GM18505 (cell line): Measurements from ENCODE around the gene NTN4.

Source experiments
- ATAC-seq: cut with Tn5 transposase; IDR thresholded peaks from one replicate; pipeline ENCODE4 v1.9.1; 2021; ENCODE audit not compliant: unreplicated experiment
- POLR2A ChIP-seq: IDR thresholded peaks from 4 replicates; pipeline ENCODE4 v1.6.1; 2011; ENCODE audit warnings: borderline replicate concordance; ENCODE audit not compliant: insufficient read depth, insufficient read length; ENCODE audit errors: extremely low read depth

The NTN4 gene

DNA sequence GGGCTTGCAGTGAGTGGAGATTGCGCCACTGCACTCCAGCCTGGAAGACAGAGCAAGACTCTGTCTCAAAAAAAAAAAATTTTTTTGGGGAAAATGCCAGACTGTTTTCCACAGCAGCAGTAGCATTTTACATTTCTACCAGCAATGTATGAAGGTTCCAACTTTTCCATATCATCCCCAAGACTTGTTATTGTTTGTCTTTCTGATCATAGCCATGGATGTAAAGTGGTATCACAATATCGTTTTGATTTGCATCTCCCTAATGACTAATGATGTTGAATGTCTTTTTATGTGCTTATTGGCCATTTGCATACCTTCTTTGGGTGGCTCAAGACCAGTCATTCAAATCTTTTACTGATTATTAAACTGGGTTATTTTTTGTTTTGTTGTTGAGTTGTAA, 63.7 kb downstream of the NTN4 start:
- no peak for TF ChIP-seq POLR2A
- ATAC-seq, result no peak

DNA sequence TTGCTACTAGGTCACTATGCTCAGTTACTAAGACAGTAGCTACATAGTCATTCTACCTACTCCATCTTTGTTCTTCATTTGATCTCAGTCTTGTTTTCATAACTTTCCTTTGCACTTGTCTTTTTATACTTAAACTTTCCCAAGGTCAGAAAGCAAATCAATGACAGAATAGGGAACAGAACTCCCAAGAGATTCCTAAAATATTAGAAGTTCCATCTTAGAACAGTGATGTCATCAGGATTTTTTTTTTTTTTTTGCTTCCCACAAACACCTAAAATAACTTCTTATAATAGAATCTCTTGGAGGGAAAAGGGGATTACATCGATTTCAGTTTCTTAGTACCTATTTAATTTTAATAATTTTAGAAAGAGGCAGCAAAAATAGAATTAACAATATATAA, 65.8 kb downstream of the NTN4 start:
- ATAC-seq, result no peak
- no peak for TF ChIP-seq POLR2A

GRCh38 chr12:95723693-95724384, 66.7 kb downstream of the NTN4 start:
- no peak for TF ChIP-seq POLR2A
- no peak for ATAC-seq

GRCh38 chr12:95721320-95721719, 69.2 kb downstream of the NTN4 start:
- no peak for ATAC-seq
- TF ChIP-seq POLR2A, result no peak

DNA sequence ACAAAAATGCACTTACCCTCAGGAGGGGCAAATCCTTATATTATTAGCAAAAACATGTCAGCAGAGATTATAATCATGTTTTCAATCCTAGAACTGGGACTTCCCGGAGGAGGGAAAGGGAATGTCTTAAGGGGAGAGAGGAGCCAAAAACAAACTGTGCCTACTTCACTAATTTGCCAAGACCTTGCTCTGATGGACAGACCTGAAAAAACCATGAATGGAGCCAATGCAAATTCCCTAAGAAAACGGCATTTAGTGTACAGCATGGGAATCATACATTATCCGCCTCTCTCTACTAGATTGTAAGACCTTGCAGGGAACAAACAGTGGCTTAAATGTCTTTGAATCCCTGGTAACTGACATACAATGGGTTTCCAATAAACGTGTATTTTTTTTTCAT, 70.4 kb downstream of the NTN4 start:
- no peak for TF ChIP-seq POLR2A
- ATAC-seq, result no peak

DNA sequence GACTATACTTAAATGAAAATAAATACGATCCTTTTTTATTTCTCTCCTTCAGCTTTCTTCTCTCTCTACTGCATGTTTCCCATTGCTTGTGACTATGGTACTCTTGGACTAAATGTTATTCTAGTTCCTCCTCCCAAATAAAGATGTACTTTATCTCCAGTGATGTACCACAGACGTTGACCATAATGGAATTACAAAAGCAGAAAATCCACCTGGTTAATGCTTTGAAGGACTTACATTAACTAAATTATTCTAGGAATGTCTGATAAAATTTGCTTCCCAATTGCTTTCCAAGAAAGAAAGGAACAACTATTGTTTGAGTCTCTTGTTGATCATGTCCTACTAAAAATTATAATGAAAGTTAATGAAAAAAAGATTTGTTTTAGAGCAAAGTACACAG, 71.8 kb downstream of the NTN4 start:
- TF ChIP-seq POLR2A, result no peak
- no peak for ATAC-seq

DNA sequence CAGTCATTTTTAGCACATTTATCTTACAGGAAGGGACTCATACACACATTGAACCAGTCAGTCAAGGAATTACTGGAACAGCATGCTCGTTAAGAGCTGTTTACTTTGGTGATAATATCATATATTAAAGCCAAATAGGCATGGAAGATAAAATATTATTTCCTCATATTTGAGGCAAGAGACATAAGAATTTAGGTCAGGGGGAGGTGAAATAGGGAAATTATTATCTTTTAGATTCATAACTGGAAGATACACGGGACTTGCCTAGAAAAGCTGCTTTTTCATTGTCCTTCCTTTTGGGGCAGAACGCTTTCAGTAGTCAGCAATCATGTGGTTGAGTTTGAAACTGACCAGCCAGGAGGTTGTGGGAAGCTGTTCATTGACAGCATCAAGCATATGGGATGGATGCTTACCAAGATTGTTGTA, 72.5 kb downstream of the NTN4 start:
- no peak for ATAC-seq
- TF ChIP-seq POLR2A, result no peak

- no peak for TF ChIP-seq POLR2A
- ATAC-seq, result no peak
Measured at GRCh38 chr12:95717316-95717928, 73.1 kb downstream of the NTN4 start.

DNA sequence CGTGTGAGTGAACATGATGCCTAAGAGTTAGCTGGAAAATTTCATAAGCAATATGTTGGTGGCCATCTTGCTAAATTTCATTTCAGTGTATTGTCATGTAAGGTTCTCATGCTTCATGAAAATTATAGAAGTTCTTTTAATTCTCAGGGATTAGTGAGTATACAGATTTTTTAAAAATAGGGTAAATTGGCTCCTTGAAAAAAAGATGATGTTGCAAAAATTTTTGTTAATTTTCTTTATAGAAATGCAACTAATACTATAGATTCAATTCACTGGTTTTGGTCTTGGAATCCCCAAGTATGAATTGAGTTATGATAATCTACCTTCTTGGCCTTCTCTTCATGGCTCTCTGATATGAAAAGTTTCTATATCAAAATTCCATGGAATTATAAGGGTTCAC, 75.4 kb downstream of the NTN4 start:
- TF ChIP-seq POLR2A, result no peak
- ATAC-seq, result no peak

DNA sequence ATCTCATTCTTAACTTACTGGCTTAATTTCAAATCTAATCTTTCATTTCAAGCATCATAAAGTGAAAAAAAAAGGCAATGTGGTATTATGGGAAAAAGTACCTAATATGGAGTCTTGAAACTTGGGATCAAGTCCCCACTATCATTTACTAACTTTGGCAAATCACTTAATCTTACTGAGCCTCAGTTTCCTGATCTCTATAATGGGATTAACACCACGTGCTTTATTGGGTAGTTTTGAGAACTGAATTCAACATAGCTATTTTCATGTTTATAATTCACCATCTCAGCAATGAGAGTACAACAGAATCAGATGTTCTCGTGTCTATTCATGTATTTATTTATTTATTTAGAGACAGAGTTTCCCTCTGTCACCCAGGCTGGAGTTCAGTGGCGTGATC, 78.3 kb downstream of the NTN4 start:
- ATAC-seq, result no peak
- no peak for TF ChIP-seq POLR2A

DNA sequence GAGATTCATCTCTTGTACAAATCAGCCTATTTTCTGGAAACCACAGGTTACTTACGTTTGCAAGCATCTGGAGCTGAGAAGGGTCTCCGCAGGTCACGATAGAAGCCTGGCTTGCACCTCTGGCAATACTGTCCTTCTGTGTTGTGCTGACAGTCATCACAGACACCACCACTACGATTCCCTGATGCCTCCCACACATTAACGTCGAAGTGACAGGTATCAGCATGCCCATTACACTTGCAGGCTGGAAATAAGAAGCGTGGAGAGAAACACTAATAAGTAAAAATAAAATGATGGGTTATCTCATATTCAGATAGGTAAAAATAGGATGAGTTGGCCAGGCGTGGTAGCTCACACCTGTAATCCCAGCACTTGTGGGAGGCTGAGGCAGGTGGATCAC, 80.2 kb downstream of the NTN4 start:
- no peak for TF ChIP-seq POLR2A
- no peak for ATAC-seq

DNA sequence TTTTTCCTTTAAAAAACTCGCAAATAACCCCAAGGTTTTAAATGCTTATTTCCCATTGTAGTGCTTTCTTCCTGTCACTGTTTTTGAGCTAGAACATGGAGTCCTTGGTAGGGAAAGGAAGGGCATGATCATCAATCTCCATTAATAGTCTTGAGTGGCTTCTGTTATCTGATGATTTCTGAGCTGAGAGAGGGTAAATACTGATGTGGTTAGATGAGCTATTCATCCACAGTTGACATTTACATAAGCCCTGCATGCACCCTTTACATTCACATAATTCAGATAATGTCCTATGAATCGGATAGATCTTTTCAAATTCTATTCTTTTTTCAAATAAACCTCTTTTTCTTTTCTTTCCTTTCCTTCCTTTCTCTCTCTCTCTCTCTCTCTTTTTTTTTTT, 81.4 kb downstream of the NTN4 start:
- ATAC-seq, result no peak
- no peak for TF ChIP-seq POLR2A

GRCh38 chr12:95705143-95705542, 85.4 kb downstream of the NTN4 start:
- no peak for TF ChIP-seq POLR2A
- no peak for ATAC-seq

DNA sequence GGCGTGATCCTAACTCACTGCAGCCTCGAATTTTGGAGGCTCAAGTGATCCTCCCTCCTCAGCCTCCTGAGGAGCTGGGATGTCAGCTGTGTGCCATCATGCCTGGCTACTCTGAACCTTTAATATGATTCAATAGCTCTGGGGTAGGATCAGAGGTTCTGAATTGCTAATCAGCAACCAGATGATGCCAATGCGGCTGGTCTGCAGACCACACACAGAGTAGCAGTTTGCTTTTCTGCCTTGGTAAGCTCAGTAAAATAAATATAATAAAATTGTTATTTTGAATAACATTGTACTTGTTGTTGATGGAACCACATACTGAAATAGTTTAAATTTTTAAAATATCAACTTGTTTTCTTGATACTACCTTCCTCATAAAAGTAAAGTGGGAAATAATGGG, 86.6 kb downstream of the NTN4 start:
- TF ChIP-seq POLR2A, result no peak

More for the DNA sequence above, 86.6 kb downstream of the NTN4 start:
- ATAC-seq, result no peak
